NCI-H82 (cell line): ENCODE measurements around the gene MRPS18A.
"Not testable (repeated sequence)": the region's sequence is repeated elsewhere in the genome, so short reads cannot be mapped to it uniquely, and the experiment has no call there.

Experiments used
- DNase-seq: peaks from one replicate; lab custom pipeline; 2025; lab: John Stamatoyannopoulos, UW

Gene MRPS18A

GRCh38 chr6:43717389-43717788 lies 29.8 kb upstream of the MRPS18A start:
- DNase-seq: no peak

GRCh38 chr6:43716099-43716498 lies 28.5 kb upstream of the MRPS18A start:
- peak; percentile 55 for DNase-seq

GRCh38 chr6:43715056-43715788 lies 27.6 kb upstream of the MRPS18A start:
- no peak for DNase-seq

GRCh38 chr6:43714311-43715055 lies 26.9 kb upstream of the MRPS18A start:
- peak; percentile 25 for DNase-seq

- DNase-seq: no peak
Measured at GRCh38 chr6:43713643-43714310, 26.2 kb upstream of the MRPS18A start.

- no peak for DNase-seq
Measured at GRCh38 chr6:43712579-43712978, 25.0 kb upstream of the MRPS18A start.

GRCh38 chr6:43710576-43710975 lies 23.0 kb upstream of the MRPS18A start:
- DNase-seq: no peak

GRCh38 chr6:43709654-43710303 lies 22.2 kb upstream of the MRPS18A start:
- no peak for DNase-seq

GRCh38 chr6:43708860-43709653 lies 21.5 kb upstream of the MRPS18A start:
- no peak for DNase-seq

GRCh38 chr6:43707767-43708166 lies 20.2 kb upstream of the MRPS18A start:
- no peak for DNase-seq

- DNase-seq: no peak
Measured at GRCh38 chr6:43707269-43707668, 19.7 kb upstream of the MRPS18A start.

- DNase-seq: no peak
Measured at GRCh38 chr6:43706788-43707187, 19.2 kb upstream of the MRPS18A start.

- DNase-seq: peak; percentile 18
Measured at GRCh38 chr6:43705996-43706395, 18.4 kb upstream of the MRPS18A start.

GRCh38 chr6:43703512-43704429 lies 16.2 kb upstream of the MRPS18A start:
- DNase-seq: peak; percentile 49

GRCh38 chr6:43702534-43703440 lies 15.2 kb upstream of the MRPS18A start:
- peak; percentile 99 for DNase-seq

- DNase-seq: peak; percentile 59
Measured at GRCh38 chr6:43702171-43702533, 14.6 kb upstream of the MRPS18A start.

- not testable (repeated sequence) for DNase-seq
Measured at GRCh38 chr6:43700939-43701560, 13.5 kb upstream of the MRPS18A start.

GRCh38 chr6:43699564-43700186 lies 12.1 kb upstream of the MRPS18A start:
- DNase-seq: peak; percentile 80
